NCI-H748 (cell line): ENCODE measurements around the gene OR10A4.
"Not testable (repeated sequence)": the region's sequence is repeated elsewhere in the genome, so short reads cannot be mapped to it uniquely, and the experiment has no call there.

Source experiments
- DNase-seq: peaks from one replicate; lab custom pipeline; 2025; ENCODE audit not compliant: unreplicated experiment; lab: John Stamatoyannopoulos, UW

The OR10A4 gene

GRCh38 chr11:6876325-6876724 is at the start of gene OR10A4:
Gene OR10A4, plus strand, starts transcription at chr11:6876625. Its CDS starts 23 bp downstream, at chr11:6876648.
- no peak for DNase-seq

GRCh38 chr11:6828103-6828502 is 48.3 kb upstream of the OR10A4 start:
- peak; percentile 6 for DNase-seq

GRCh38 chr11:6833356-6833755 is 43.1 kb upstream of the OR10A4 start:
- no peak for DNase-seq

- no peak for DNase-seq
These were observed 42.4 kb upstream of the OR10A4 start for GRCh38 chr11:6834021-6834420.

- no peak for DNase-seq
These were observed 34.7 kb upstream of the OR10A4 start for GRCh38 chr11:6841694-6842093.

GRCh38 chr11:6843670-6844069 is 32.8 kb upstream of the OR10A4 start:
- DNase-seq = no peak

- DNase-seq = no peak
These were observed 32.1 kb upstream of the OR10A4 start for GRCh38 chr11:6844356-6844755.

- no peak for DNase-seq
These were observed 31.0 kb upstream of the OR10A4 start, which contains the start of gene OR10A5 for GRCh38 chr11:6845383-6845782. Gene OR10A5, plus strand, starts transcription at chr11:6845683. Its CDS starts 0 bp downstream, at chr11:6845683.

GRCh38 chr11:6850526-6850925 is 25.9 kb upstream of the OR10A4 start:
- DNase-seq = no peak

- DNase-seq = not testable (repeated sequence)
These were observed 21.6 kb upstream of the OR10A4 start for GRCh38 chr11:6854801-6855200.

GRCh38 chr11:6855971-6856541 is 20.4 kb upstream of the OR10A4 start:
- no peak for DNase-seq

- DNase-seq = no peak
These were observed 19.6 kb upstream of the OR10A4 start for GRCh38 chr11:6856871-6857270.

- no peak for DNase-seq
These were observed 13.5 kb upstream of the OR10A4 start, which contains the start of gene OR10A2 for GRCh38 chr11:6862961-6863360. Gene OR10A2, plus strand, starts transcription at chr11:6863057. Its CDS starts 6,698 bp downstream, at chr11:6869755.

GRCh38 chr11:6864438-6864837 is 12.0 kb upstream of the OR10A4 start:
- no peak for DNase-seq

- DNase-seq = no peak
These were observed 5.1 kb upstream of the OR10A4 start for GRCh38 chr11:6871278-6871677.

- DNase-seq = no peak
These were observed 664 bp upstream of the OR10A4 start for GRCh38 chr11:6875761-6876160.

- DNase-seq = no peak
These were observed 489 bp downstream of the OR10A4 start for GRCh38 chr11:6876914-6877313.

- DNase-seq = no peak
These were observed 6.3 kb downstream of the OR10A4 start for GRCh38 chr11:6882751-6883150.

GRCh38 chr11:6887711-6888110 is 11.3 kb downstream of the OR10A4 start:
- DNase-seq = not testable (repeated sequence)

- no peak for DNase-seq
These were observed 12.4 kb downstream of the OR10A4 start for GRCh38 chr11:6888830-6889229.

GRCh38 chr11:6889835-6890234 is 13.4 kb downstream of the OR10A4 start:
- DNase-seq = no peak

GRCh38 chr11:6892400-6892799 is 16.0 kb downstream of the OR10A4 start, which contains the start of gene OR2D2:
Gene OR2D2, minus strand, starts transcription at chr11:6892500. Its CDS starts 0 bp downstream, at chr11:6892500.
- no peak for DNase-seq

- no peak for DNase-seq
These were observed 17.7 kb downstream of the OR10A4 start for GRCh38 chr11:6894097-6894496.
